DOHH2 (cell line): ENCODE measurements around the gene B3GNT3.

Experiments
- EZH2phosphoT487 ChIP-seq: fragments of 200-600 bp; sonication (generic); IDR thresholded peaks from 2 replicates; pipeline ENCODE4 v1.6.1; 2017; ENCODE audit warnings: borderline replicate concordance, mild to moderate bottlenecking, antibody characterized with exemption, low read length, moderate library complexity, mixed read lengths
- TF ChIP-seq, protein P1 (sequence below): fragments of 200-600 bp; sonication (generic); IDR thresholded peaks from one replicate; pipeline ENCODE4 v1.5.1; 2014; ENCODE audit warnings: antibody characterized with exemption, mild to moderate bottlenecking, low read depth, low read length; ENCODE audit not compliant: poor library complexity, severe bottlenecking

DNA sequence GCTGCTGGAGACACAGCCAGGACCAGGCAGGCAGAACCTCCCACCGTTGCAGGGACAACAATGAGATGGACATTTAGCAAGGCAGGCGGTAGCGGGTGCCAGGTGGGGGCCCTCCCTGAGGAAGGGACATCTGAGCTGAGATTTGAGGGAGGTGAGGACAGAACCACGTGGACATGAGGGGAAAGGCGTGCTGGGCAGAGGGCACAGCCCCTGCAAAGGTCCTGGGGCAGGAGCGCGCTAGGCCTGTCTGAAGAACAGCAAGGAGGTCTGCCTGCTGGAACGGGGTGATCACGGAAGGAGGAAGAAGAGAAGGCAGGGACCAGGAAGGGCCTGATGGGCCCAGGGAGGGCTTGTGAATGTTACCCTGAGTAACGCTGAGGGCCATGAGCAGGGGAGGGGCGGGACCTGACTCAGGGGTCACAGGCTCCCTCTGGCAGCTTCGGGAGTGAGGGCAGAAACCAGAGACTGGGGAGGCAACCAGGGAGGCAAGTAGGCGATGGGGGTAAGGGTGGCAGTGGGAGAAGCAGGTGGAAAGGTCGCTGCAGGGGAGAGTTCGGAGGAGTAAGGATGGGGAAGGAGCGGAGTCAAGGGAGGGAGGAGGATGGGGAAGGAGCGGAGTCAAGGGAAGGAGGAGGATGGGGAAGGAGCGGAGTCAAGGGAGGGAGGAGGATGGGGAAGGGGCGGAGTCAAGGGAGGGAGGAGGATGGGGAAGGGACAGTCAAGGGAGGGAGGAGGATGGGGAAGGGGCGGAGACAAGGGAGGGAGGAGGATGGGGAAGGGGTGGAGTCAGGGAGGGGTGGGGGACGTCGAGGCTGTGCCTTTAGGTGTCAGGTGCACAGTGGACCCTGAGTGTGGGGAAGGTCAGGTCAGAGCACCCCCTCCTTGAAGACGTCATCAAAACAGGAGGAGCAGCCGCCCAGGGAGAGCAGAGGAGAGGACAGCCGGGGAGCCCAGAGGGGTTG lies 15.7 kb upstream of the B3GNT3 start:
- TF ChIP-seq, protein P1, sequence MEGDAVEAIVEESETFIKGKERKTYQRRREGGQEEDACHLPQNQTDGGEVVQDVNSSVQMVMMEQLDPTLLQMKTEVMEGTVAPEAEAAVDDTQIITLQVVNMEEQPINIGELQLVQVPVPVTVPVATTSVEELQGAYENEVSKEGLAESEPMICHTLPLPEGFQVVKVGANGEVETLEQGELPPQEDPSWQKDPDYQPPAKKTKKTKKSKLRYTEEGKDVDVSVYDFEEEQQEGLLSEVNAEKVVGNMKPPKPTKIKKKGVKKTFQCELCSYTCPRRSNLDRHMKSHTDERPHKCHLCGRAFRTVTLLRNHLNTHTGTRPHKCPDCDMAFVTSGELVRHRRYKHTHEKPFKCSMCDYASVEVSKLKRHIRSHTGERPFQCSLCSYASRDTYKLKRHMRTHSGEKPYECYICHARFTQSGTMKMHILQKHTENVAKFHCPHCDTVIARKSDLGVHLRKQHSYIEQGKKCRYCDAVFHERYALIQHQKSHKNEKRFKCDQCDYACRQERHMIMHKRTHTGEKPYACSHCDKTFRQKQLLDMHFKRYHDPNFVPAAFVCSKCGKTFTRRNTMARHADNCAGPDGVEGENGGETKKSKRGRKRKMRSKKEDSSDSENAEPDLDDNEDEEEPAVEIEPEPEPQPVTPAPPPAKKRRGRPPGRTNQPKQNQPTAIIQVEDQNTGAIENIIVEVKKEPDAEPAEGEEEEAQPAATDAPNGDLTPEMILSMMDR = no peak
- TF ChIP-seq EZH2phosphoT487 = no peak
